Body of pancreas (tissue), 4 donors: ENCODE results near the gene IL1RAPL2. TPM values are rescaled to one million over a fixed set of nuclear protein-coding genes. Genes with fewer than 3 reads are reported as not detected.
A peak's percentile ranks its signal among the peaks of the same experiment; 100 is the strongest.

ENCODE experiments used
- ATAC-seq: fragments of 150-250 bp; one replicate; pipeline ENCODE4 v1.9.1; 2016
- DNase-seq, 4 donors: peaks; one replicate each; pipeline ENCODE4 v3.0.0-alpha.2; 2019
- H3K27ac ChIP-seq, 4 donors: fragments of 200-600 bp; sonication (generic); 1 replicate in 3 of 4; 2 replicates in 1 of 4; pipeline versions ENCODE4 v1.5.1 to v1.6.1; 2016 to 2019; ENCODE audit warnings: mild to moderate bottlenecking in 1 of 4, mixed read lengths in 1 of 4, moderate library complexity in 1 of 4
- H3K27me3 ChIP-seq, 2 donors: fragments of 200-600 bp; sonication (generic); one replicate each; pipeline ENCODE4 v1.6.0; 2016; ENCODE audit warnings: mild to moderate bottlenecking in 1 of 2
- H3K36me3 ChIP-seq, 2 donors: fragments of 200-600 bp; sonication (generic); replicated peaks in 1 of 2; 2 replicates each; pipeline ENCODE4 v1.5.1; 2016; ENCODE audit warnings: low read depth in 2 of 2; ENCODE audit not compliant: insufficient read depth in 1 of 2
- H3K4me1 ChIP-seq: fragments of 200-600 bp; sonication (generic); one replicate; pipeline ENCODE4 v1.6.0; 2016
- H3K4me3 ChIP-seq, 2 donors: fragments of 200-600 bp; sonication (generic); 1 replicate in 1 of 2; 2 replicates in 1 of 2; pipeline ENCODE4 v1.5.1; 2016 to 2019
- H3K9me3 ChIP-seq, 3 donors: fragments of 200-600 bp; sonication (generic); 1 replicate in 2 of 3; 2 replicates in 1 of 3; pipeline ENCODE4 v1.5.1; 2016
- POLR2A ChIP-seq, 3 donors: fragments of 450-650 bp; IDR thresholded peaks; one replicate each; pipeline ENCODE4 v1.6.1; 2016; ENCODE audit warnings: antibody characterized with exemption in 3 of 3, mild to moderate bottlenecking in 2 of 3
- whole genome bisulfite sequencing, 2 donors: methylation state at CpG; one replicate each; pipeline ENCODE4 v1.1.5; 2017; 5-methylcytosine and 5-hydroxymethylcytosine counted together
- intact Hi-C: fragments of 100-400 bp; cut with DNase I; formaldehyde crosslinking; loops from one replicate; pipeline ENCODE4 v1.15.1; 2023
- total RNA-seq, 2 donors: library from RNA; depleted of rRNA; stranded (reverse); fragments of >200 nt; gene quantifications; one replicate each; pipeline ENCODE4 v1.1.0, GENCODE V29; 2016
- TF ChIP-seq, protein P1 (sequence below), 7 experiments: fragments of 450-650 bp in 4 of 7; fragments of 200-600 bp in 3 of 7; sonication (generic) in 3 of 7; IDR thresholded peaks; one replicate each; pipeline ENCODE4 v1.5.1; 2016 to 2019; ENCODE audit warnings: antibody characterized with exemption in 7 of 7

The IL1RAPL2 gene
- total RNA-seq, 2 donors from 2014 or later: not detected

DNA sequence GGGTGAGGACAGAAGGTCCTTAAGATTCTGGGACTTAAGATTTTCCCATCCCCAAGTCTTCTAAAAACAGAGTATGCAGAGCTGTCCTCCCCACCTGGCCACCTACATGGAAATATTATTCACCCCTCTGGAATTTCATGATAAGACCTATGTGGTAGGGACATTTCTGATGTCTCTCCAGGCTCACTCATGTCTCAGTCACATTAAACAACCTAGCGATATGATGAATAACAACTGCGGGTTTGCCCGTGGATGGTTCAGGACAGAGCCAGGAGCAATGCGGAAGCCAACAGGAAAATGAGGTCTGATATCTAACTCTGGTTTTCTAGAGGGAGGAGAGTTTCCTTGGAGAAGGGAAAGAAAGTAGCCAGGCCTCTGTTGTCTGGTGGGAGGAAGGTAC, 607.1 kb downstream of the IL1RAPL2 start:
- Histone ChIP-seq H3K27me3 (no peaks in the 10 kb centered on the region), H3K9me3 (no peaks in the 10 kb centered on the region), H3K36me3 (no peaks in the 10 kb centered on the region), H3K4me3 (no peak overlapping the region), H3K27ac (no peak overlapping the region), H3K4me1 (no peaks in the 10 kb centered on the region)
- intact Hi-C loops: no loop called here
- no peak for ATAC-seq
- DNase-seq: no peak
- 85 to 88% methylated on average over 4 of the region's 4 CpGs for WGBS, 2 donors
- no peak for TF ChIP-seq POLR2A (IDR thresholded peaks at IDR 0.05)
- TF ChIP-seq, protein P1, sequence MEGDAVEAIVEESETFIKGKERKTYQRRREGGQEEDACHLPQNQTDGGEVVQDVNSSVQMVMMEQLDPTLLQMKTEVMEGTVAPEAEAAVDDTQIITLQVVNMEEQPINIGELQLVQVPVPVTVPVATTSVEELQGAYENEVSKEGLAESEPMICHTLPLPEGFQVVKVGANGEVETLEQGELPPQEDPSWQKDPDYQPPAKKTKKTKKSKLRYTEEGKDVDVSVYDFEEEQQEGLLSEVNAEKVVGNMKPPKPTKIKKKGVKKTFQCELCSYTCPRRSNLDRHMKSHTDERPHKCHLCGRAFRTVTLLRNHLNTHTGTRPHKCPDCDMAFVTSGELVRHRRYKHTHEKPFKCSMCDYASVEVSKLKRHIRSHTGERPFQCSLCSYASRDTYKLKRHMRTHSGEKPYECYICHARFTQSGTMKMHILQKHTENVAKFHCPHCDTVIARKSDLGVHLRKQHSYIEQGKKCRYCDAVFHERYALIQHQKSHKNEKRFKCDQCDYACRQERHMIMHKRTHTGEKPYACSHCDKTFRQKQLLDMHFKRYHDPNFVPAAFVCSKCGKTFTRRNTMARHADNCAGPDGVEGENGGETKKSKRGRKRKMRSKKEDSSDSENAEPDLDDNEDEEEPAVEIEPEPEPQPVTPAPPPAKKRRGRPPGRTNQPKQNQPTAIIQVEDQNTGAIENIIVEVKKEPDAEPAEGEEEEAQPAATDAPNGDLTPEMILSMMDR (IDR thresholded peaks at IDR 0.05): no peak

- intact Hi-C loops: no loop called here
- Histone ChIP-seq H3K27me3 (no peaks in the 10 kb centered on the region), H3K4me3 (no peak overlapping the region), H3K27ac (no peak overlapping the region), H3K9me3 (no peaks in the 10 kb centered on the region), H3K36me3 (no peaks in the 10 kb centered on the region), H3K4me1 (no peaks in the 10 kb centered on the region)
- ATAC-seq (no peak), DNase-seq (no peak)
- WGBS, 2 donors: 71 to 72% methylated on average over 3 of the region's 3 CpGs
- TF ChIP-seq, protein P1 (IDR thresholded peaks at IDR 0.05): no peak
Observed at GRCh38 chrX:105179644-105180043, 613.6 kb downstream of the IL1RAPL2 start.

DNA sequence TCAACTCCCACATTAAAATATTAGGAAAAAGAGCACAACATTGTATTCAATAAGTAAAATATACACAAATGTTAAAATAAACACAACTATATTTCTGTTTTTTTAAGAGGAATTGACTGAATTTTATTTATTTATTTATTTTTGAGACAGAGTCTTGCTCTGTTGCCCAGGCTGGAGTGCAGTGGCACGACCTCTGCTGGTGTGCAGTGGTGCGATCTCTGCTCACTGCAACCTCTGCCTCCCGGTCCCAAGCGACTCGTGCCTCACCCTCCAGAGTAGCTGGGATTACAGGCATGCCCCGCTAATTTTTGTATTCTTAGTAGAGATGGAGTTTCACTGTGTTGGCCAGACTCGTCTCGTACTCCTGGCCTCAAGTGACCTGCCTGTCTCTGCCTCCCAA, 623.1 kb downstream of the IL1RAPL2 start:
- H3K27ac ChIP-seq: no peak overlapping the region
- H3K4me1 ChIP-seq: no peaks in the 10 kb centered on the region
- no peaks in the 10 kb centered on the region for H3K9me3 ChIP-seq
- no peaks in the 10 kb centered on the region for H3K27me3 ChIP-seq
- no peak overlapping the region for H3K4me3 ChIP-seq
- TF ChIP-seq POLR2A (IDR thresholded peaks at IDR 0.05): no peak
- TF ChIP-seq, protein P1 (IDR thresholded peaks at IDR 0.05): no peak
- intact Hi-C loops: no loop called here
- no peak for ATAC-seq
- 90 to 93% methylated on average over 8 of the region's 8 CpGs for WGBS, 2 donors
- H3K36me3 ChIP-seq: no peaks in the 10 kb centered on the region
- DNase-seq: no peak

- no peak overlapping the region for H3K27ac ChIP-seq
Observed at GRCh38 chrX:105190252-105190853, 624.4 kb downstream of the IL1RAPL2 start.

More at GRCh38 chrX:105190252-105190853, 624.4 kb downstream of the IL1RAPL2 start:
- no peak for TF ChIP-seq POLR2A (IDR thresholded peaks at IDR 0.05)
- TF ChIP-seq, protein P1 (IDR thresholded peaks at IDR 0.05): peak; percentile 44 to 73 (median 58)
- Histone ChIP-seq H3K9me3 (no peaks in the 10 kb centered on the region), H3K4me3 (no peak overlapping the region), H3K27me3 (no peaks in the 10 kb centered on the region), H3K4me1 (no peaks in the 10 kb centered on the region), H3K36me3 (no peaks in the 10 kb centered on the region)
- intact Hi-C loops: no loop called here
- DNase-seq (peak; percentile 14 to 50 (median 22)), ATAC-seq (no peak)
- WGBS, 2 donors: 0% methylated on average over 2 of the region's 2 CpGs
